ENCODE measurements around the gene MCF2L. TPM values are rescaled to one million over a fixed set of nuclear protein-coding genes. Genes with fewer than 3 reads are reported as not detected.
"Not testable (repeated sequence)": the region's sequence is repeated elsewhere in the genome, so short reads cannot be mapped to it uniquely, and the experiment has no call there.

The MCF2L gene
- total and polyA plus RNA-seq, 2 donors: 15.3 to 31.7 TPM

- DNase-seq (ENCODE audit: extremely low spot score): no peak
- no peak overlapping the region for H3K27ac ChIP-seq (ENCODE audit: low read depth)
- no peaks in the 10 kb centered on the region for H3K36me3 ChIP-seq (ENCODE audit: insufficient read depth)
- no peak overlapping the region for H3K4me3 ChIP-seq (ENCODE audit: low read depth, low read length)
- WGBS: 91% methylated on average over 7 of the region's 7 CpGs
- H3K4me1 ChIP-seq (ENCODE audit: insufficient read depth): no peaks in the 10 kb centered on the region
Measured at GRCh38 chr13:112933649-112934048, 35.4 kb upstream of the MCF2L start.

GRCh38 chr13:112934078-112934477 is 34.9 kb upstream of the MCF2L start:
- H3K4me3 ChIP-seq (ENCODE audit: low read depth, low read length): no peak overlapping the region
- 42% methylated on average over 6 of the region's 6 CpGs for WGBS
- no peak for DNase-seq (ENCODE audit: extremely low spot score)
- H3K4me1 ChIP-seq (ENCODE audit: insufficient read depth): no peaks in the 10 kb centered on the region
- no peaks in the 10 kb centered on the region for H3K36me3 ChIP-seq (ENCODE audit: insufficient read depth)
- H3K27ac ChIP-seq (ENCODE audit: low read depth): no peak overlapping the region

DNA sequence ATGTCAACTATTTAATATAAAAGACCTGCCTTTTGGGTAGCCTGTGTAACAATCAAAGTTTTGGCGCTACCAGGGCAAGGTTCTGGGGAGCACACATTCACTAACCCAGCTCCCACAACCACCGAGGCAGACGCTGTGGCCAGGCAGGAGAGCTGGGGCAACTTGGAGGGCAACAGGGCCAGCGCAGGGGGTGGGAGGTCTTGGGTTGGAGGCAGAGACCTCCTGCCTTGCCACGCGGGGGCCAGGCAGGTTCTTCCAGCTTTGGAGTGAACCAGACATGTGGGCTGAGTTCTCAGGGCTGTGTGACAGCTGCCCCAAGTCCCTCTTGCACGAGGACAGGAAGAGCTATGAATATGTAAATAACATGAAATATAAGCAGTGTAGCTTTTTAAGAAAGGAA is 30.3 kb upstream of the MCF2L start:
- 69% methylated on average over 7 of the region's 7 CpGs for WGBS

GRCh38 chr13:112940236-112940635 is 28.8 kb upstream of the MCF2L start:
- Histone ChIP-seq H3K4me1 (ENCODE audit: insufficient read depth) (no peaks in the 10 kb centered on the region), H3K27ac (ENCODE audit: low read depth) (no peak overlapping the region), H3K36me3 (ENCODE audit: insufficient read depth) (no peaks in the 10 kb centered on the region), H3K4me3 (ENCODE audit: low read depth, low read length) (no peak overlapping the region)
- WGBS: 47% methylated on average over 14 of the region's 14 CpGs
- DNase-seq (ENCODE audit: extremely low spot score): no peak

More for the DNA sequence above, 30.3 kb upstream of the MCF2L start:
- no peak overlapping the region for H3K27ac ChIP-seq (ENCODE audit: low read depth)
- no peaks in the 10 kb centered on the region for H3K36me3 ChIP-seq (ENCODE audit: insufficient read depth)
- H3K4me1 ChIP-seq (ENCODE audit: insufficient read depth): no peaks in the 10 kb centered on the region
- DNase-seq (ENCODE audit: extremely low spot score): no peak
- no peak overlapping the region for H3K4me3 ChIP-seq (ENCODE audit: low read depth, low read length)

GRCh38 chr13:112941349-112941748 is 27.7 kb upstream of the MCF2L start:
- Histone ChIP-seq H3K4me1 (ENCODE audit: insufficient read depth) (no peaks in the 10 kb centered on the region), H3K27ac (ENCODE audit: low read depth) (no peak overlapping the region), H3K36me3 (ENCODE audit: insufficient read depth) (no peaks in the 10 kb centered on the region), H3K4me3 (ENCODE audit: low read depth, low read length) (no peak overlapping the region)
- no peak for DNase-seq (ENCODE audit: extremely low spot score)
- 96% methylated on average over 7 of the region's 7 CpGs for WGBS

- not testable (repeated sequence) for DNase-seq (ENCODE audit: extremely low spot score)
- 85% methylated on average over 11 of the region's 11 CpGs for WGBS
Measured at GRCh38 chr13:112941765-112942164, 27.2 kb upstream of the MCF2L start.

DNA sequence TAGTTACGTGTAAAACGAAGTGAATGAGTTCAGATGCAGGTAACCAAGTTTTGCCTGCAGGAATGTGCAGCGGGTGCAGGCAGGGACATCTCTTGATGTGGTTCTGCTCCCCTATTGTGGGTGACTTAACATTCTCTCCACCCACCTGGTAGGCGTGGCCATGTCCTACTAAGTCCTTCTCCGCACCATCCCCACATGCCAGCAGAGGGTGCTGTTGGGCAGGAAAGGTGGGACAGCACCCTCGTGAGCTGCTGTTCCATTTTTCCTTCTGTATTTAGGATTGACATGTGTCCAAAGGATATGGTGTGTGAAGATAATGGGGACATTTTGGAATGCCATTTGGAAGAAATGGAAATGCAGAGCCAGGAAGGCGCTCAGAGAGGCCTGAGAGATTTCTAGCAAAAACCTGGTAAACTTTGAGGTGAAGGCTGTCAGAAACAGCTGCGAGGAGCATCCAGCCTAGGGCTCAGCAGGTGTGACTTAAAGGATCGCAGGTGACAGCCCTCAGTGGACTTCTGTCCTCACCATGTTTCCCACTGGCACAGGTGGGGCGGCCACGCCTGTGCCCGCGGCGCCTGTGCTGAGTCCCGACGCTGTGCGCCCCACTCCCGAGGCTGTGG is 26.2 kb upstream of the MCF2L start:
- Histone ChIP-seq H3K4me3 (ENCODE audit: low read depth, low read length) (peak overlapping the region; percentile 44), H3K27ac (ENCODE audit: low read depth) (no peak overlapping the region), H3K36me3 (ENCODE audit: insufficient read depth) (no peaks in the 10 kb centered on the region), H3K4me1 (ENCODE audit: insufficient read depth) (no peaks in the 10 kb centered on the region)
- DNase-seq (ENCODE audit: extremely low spot score): peak; percentile 90
- WGBS: 1% methylated on average over 18 of the region's 18 CpGs

More at GRCh38 chr13:112941765-112942164, 27.2 kb upstream of the MCF2L start:
- not testable (repeated sequence) for H3K27ac ChIP-seq (ENCODE audit: low read depth); H3K4me1 ChIP-seq (ENCODE audit: insufficient read depth); H3K4me3 ChIP-seq (ENCODE audit: low read depth, low read length); H3K36me3 ChIP-seq (ENCODE audit: insufficient read depth)

DNA sequence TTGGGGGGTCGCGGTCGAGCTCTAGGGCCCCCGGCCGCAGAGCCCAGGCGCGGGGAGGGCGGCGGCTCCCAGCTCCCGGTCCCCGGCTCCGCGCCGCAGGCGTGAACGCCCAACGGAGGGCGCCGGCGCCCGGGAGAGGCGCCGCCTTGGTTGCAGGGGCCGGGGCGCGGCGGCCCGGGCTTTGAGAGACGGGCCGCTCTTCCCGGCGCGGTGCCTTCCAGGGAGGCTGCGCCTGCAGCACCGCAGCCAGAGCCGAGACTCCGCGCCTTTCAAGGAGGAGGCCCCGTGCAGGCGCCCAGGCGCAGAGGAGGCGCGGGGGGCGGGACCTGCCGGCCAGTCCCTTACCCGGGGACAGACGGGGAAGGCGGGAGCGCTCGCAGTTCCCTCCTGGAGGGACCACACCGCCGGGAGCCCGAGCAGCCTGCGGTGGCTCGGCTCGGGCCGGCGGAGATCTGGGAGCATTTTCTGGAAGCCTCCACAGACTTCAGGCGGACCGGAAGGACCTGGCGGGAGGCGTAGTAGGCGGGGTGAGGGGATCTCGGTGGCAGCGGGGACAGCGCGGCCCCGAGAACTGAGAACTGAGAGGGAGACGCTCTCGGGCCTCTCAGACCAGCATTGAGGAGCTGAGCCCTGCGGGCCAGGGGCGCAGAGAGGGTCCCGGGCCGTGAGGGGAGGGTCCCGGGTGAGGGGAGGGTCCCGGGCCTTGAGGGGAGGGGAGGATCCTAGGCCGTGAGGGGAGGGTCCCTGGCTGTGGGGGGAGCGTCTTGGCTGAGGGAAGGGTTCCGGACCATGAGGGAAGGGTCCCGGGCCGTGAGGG is 25.5 kb upstream of the MCF2L start:
- 1% methylated on average over 81 of the region's 81 CpGs for WGBS
- no peaks in the 10 kb centered on the region for H3K4me1 ChIP-seq (ENCODE audit: insufficient read depth)
- no peak for DNase-seq (ENCODE audit: extremely low spot score)
- no peaks in the 10 kb centered on the region for H3K36me3 ChIP-seq (ENCODE audit: insufficient read depth)
- H3K27ac ChIP-seq (ENCODE audit: low read depth): no peak overlapping the region
- peak overlapping the region; percentile 44 for H3K4me3 ChIP-seq (ENCODE audit: low read depth, low read length)

GRCh38 chr13:112947796-112948195 is 21.2 kb upstream of the MCF2L start:
- 93% methylated on average over 4 of the region's 4 CpGs for WGBS
- DNase-seq (ENCODE audit: extremely low spot score): no peak

GRCh38 chr13:112951674-112952371 is 17.2 kb upstream of the MCF2L start:
- H3K27ac ChIP-seq (ENCODE audit: low read depth): no peak overlapping the region
- H3K4me3 ChIP-seq (ENCODE audit: low read depth, low read length): no peak overlapping the region
- 55% methylated on average over 9 of the region's 9 CpGs for WGBS
- no peaks in the 10 kb centered on the region for H3K36me3 ChIP-seq (ENCODE audit: insufficient read depth)
- no peak for DNase-seq (ENCODE audit: extremely low spot score)
- H3K4me1 ChIP-seq (ENCODE audit: insufficient read depth): no peaks in the 10 kb centered on the region

More at GRCh38 chr13:112947796-112948195, 21.2 kb upstream of the MCF2L start:
- Histone ChIP-seq H3K4me3 (ENCODE audit: low read depth, low read length) (no peak overlapping the region), H3K36me3 (ENCODE audit: insufficient read depth) (no peaks in the 10 kb centered on the region), H3K27ac (ENCODE audit: low read depth) (no peak overlapping the region), H3K4me1 (ENCODE audit: insufficient read depth) (no peaks in the 10 kb centered on the region)

- WGBS: 64% methylated on average over 17 of the region's 17 CpGs
- no peak overlapping the region for H3K4me3 ChIP-seq (ENCODE audit: low read depth, low read length)
- DNase-seq (ENCODE audit: extremely low spot score): no peak
- no peaks in the 10 kb centered on the region for H3K36me3 ChIP-seq (ENCODE audit: insufficient read depth)
- no peaks in the 10 kb centered on the region for H3K4me1 ChIP-seq (ENCODE audit: insufficient read depth)
- H3K27ac ChIP-seq (ENCODE audit: low read depth): no peak overlapping the region
Measured at GRCh38 chr13:112952759-112953551, 16.1 kb upstream of the MCF2L start.

- Histone ChIP-seq H3K36me3 (ENCODE audit: insufficient read depth) (no peaks in the 10 kb centered on the region), H3K27ac (ENCODE audit: low read depth) (no peak overlapping the region), H3K4me3 (ENCODE audit: low read depth, low read length) (no peak overlapping the region), H3K4me1 (ENCODE audit: insufficient read depth) (no peaks in the 10 kb centered on the region)
- WGBS: 83% methylated on average over 17 of the region's 17 CpGs
- no peak for DNase-seq (ENCODE audit: extremely low spot score)
Measured at GRCh38 chr13:112953591-112954487, 15.2 kb upstream of the MCF2L start.

Measured in urinary bladder (tissue), 4 donors.